ENCODE measurements around the gene NHLRC4. TPM values are rescaled to one million over a fixed set of nuclear protein-coding genes. Genes with fewer than 3 reads are reported as not detected.

Gene NHLRC4
- total and polyA plus RNA-seq, 12 donors = 0.57 to 22.3 (median 6.3) TPM

DNA sequence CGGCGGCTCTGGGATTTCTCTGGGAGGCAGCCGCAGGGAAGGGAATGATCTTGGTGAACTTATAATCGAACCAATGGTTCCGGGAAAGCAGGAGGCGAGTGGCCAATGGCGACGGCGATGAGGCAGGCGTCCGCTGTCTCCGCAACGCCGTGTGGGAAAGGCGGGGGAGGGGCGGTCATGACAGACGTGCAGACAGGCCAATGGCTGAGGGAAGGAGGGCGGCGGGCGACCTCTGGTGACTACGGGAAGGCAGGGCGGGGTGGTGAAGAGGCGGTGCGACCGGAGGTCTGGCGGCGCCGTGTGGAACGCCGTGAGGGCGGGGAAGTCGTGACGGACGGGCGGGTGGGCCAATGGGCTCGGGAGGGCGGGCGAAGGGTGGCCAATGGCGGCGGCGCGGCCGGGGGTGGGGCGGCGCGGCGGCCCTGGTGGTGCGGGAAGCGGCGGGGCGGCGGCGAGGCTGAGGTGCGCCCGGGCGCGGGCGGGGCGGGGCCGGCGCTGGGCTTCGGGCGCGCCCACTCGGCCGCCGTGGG lies 22.9 kb downstream of the NHLRC4 start, which contains the start of gene RAB40C:
TSS of gene RAB40C (plus strand) at position 409 of the 530 bp plus-strand sequence. CDS start 226 bp downstream, outside the sequence.
- peak; percentile 99 to 100 (median 99) for DNase-seq
- H3K9me3 ChIP-seq (replicated peaks in 1 of 3) = no peaks in the 10 kb centered on the region
- H3K27me3 ChIP-seq = no peaks in the 10 kb centered on the region
- peak within 1 kb of the TSS; percentile 96 to 100 (median 98) for H3K27ac ChIP-seq
- H3K4me3 ChIP-seq = peak within 1 kb of the TSS; percentile 66 to 94 (median 86)
- WGBS, 4 donors = 1 to 3% (median 2%) methylated on average over 18 to 67 of the region's 67 CpGs
- H3K36me3 ChIP-seq (replicated peaks in 1 of 2) = no peaks in the 10 kb centered on the region
- peaks cover 24 to 37% of the 10 kb centered on the region in 2 donors for H3K4me1 ChIP-seq (replicated peaks in 1 of 2)
- TF ChIP-seq, protein P1, sequence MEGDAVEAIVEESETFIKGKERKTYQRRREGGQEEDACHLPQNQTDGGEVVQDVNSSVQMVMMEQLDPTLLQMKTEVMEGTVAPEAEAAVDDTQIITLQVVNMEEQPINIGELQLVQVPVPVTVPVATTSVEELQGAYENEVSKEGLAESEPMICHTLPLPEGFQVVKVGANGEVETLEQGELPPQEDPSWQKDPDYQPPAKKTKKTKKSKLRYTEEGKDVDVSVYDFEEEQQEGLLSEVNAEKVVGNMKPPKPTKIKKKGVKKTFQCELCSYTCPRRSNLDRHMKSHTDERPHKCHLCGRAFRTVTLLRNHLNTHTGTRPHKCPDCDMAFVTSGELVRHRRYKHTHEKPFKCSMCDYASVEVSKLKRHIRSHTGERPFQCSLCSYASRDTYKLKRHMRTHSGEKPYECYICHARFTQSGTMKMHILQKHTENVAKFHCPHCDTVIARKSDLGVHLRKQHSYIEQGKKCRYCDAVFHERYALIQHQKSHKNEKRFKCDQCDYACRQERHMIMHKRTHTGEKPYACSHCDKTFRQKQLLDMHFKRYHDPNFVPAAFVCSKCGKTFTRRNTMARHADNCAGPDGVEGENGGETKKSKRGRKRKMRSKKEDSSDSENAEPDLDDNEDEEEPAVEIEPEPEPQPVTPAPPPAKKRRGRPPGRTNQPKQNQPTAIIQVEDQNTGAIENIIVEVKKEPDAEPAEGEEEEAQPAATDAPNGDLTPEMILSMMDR (IDR thresholded peaks at IDR 0.05) = no peak
- no peak for TF ChIP-seq POLR2A (IDR thresholded peaks at IDR 0.05)
- intact Hi-C loops (cut with DNase I) = no loop called here

DNA sequence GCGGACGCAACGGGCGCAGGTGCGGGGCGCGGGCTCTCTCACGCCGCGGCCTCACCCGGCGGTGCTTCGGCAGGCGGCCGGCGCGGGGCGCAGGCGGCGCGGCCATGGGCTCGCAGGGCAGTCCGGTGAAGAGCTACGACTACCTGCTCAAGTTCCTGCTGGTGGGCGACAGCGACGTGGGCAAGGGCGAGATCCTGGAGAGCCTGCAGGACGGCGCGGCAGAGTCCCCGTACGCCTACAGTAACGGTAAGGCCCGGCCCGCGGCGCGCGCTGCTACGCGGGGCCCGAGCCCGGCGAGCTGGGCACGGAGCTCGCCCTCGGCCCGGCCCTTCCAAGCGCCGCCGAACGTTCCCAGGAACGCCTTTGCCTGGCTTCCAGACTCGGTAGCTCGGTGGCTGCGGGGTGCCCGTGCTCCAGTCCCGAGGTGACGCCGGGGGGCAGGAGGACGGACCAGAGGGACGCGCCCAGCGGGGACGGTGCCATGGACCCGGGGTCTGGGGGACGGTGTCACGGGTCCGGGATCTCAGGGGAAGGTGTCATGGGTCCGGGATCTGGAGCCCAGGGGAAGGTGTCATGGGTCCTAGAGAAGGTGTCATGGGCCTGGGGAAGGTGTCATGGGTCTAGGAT lies 23.5 kb downstream of the NHLRC4 start:
- no peaks in the 10 kb centered on the region for H3K27me3 ChIP-seq
- WGBS, 4 donors = 1 to 14% (median 1%) methylated on average over 7 to 71 of the region's 71 CpGs; no CpG with 5 or more reads in 1 of the 4 donors
- peak in 6 of 7 donors; percentile 43 to 73 (median 64) for DNase-seq
- H3K4me3 ChIP-seq = peak overlapping the region; percentile 49 to 94 (median 83)
- intact Hi-C loops (cut with DNase I) = no loop called here
- no peaks in the 10 kb centered on the region for H3K36me3 ChIP-seq (replicated peaks in 1 of 2)
- peak overlapping the region in 4 of 5 donors; percentile 60 to 100 (median 79) for H3K27ac ChIP-seq
- no peaks in the 10 kb centered on the region for H3K9me3 ChIP-seq (replicated peaks in 1 of 3)
- TF ChIP-seq POLR2A (IDR thresholded peaks at IDR 0.05) = peak; percentile 46 to 56
- TF ChIP-seq, protein P1 (IDR thresholded peaks at IDR 0.05) = no peak
- peaks cover 24 to 37% of the 10 kb centered on the region in 2 donors for H3K4me1 ChIP-seq (replicated peaks in 1 of 2)

DNA sequence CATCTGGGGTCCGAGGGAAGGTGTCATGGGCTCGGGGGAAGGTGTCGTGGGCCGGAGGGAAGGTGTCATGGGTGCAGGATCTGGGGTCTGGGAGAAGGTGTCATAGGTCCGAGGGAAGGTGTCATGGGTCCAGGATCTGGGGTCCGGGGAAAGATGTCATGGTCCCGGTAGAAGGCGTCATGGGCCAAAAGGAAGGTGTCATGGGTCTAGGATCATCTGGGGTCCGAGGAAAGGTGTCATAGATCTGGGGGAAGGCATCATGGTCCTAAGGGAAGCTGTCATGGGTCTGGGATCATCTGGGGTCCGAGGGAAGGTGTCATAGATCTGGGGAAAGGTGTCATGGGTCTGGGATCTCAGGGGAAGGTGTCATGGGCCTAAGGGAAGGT lies 24.0 kb downstream of the NHLRC4 start:
- TF ChIP-seq POLR2A (IDR thresholded peaks at IDR 0.05) = no peak
- TF ChIP-seq, protein P1 (IDR thresholded peaks at IDR 0.05) = no peak

DNA sequence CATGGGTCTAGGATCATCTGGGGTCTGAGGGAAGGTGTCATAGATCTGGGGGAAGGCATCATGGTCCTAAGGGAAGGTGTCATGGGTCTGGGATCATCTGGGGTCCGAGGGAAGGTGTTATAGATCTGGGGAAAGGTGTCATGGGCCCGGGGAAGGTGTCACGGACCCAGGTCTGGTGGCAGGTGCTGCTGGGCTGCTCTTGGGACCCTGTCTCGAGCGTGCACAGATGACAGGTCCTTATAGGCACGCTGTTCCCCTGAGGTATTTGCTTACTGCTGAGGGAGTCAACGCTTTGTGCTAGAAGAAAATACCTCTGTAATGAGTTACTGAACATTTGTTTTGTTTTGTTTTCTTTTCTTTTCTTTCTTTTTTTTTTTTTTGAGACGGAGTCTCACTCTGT lies 24.4 kb downstream of the NHLRC4 start:
- no peak for TF ChIP-seq POLR2A (IDR thresholded peaks at IDR 0.05)
- TF ChIP-seq, protein P1 (IDR thresholded peaks at IDR 0.05) = no peak
- WGBS, 4 donors = 80 to 88% (median 85%) methylated on average over 8 of the region's 8 CpGs
- Histone ChIP-seq H3K4me1 (replicated peaks in 1 of 2) (peaks cover 24 to 37% of the 10 kb centered on the region in 2 donors), H3K27me3 (no peaks in the 10 kb centered on the region), H3K27ac (no peak overlapping the region), H3K36me3 (replicated peaks in 1 of 2) (no peaks in the 10 kb centered on the region), H3K4me3 (no peak overlapping the region), H3K9me3 (replicated peaks in 1 of 3) (no peaks in the 10 kb centered on the region)
- DNase-seq = no peak
- intact Hi-C loops (cut with DNase I) = no loop called here

More for the DNA sequence above, 24.0 kb downstream of the NHLRC4 start:
- Histone ChIP-seq H3K36me3 (replicated peaks in 1 of 2) (no peaks in the 10 kb centered on the region), H3K27me3 (no peaks in the 10 kb centered on the region), H3K27ac (peak overlapping the region in 2 of 5 donors; percentile 75 to 100), H3K9me3 (replicated peaks in 1 of 3) (no peaks in the 10 kb centered on the region), H3K4me1 (replicated peaks in 1 of 2) (peaks cover 24 to 37% of the 10 kb centered on the region in 2 donors), H3K4me3 (peak overlapping the region; percentile 49 to 94 (median 83))
- DNase-seq = peak in 1 of 7 donors; percentile 24
- intact Hi-C loops (cut with DNase I) = no loop called here
- 30 to 57% (median 47%) methylated on average over 7 to 10 of the region's 10 CpGs for WGBS, 4 donors
